MCF 10A (cell line): ENCODE data around the gene COG4. TPM values are rescaled to one million over a fixed set of nuclear protein-coding genes. Genes with fewer than 3 reads are reported as not detected.

Source experiments
- BruUV-seq: library from RNA; stranded (reverse); fragments of 400-500 nt; replicated peaks from 2 replicates; lab custom pipeline; 2021; lab: Mats Ljungman, UMichigan
- CTCF ChIA-PET: fragments of 300-600 bp; sonication (Branson Sonifier 250); formaldehyde crosslinking; extraction: SDS; loops from one replicate; lab custom pipeline; 2021; ENCODE audit warnings: antibody characterized with exemption, inconsistent platforms; lab: Yijun Ruan, JAX
- POLR2A ChIA-PET: fragments of 300-600, 350-650 bp; sonication (Branson Sonifier 250); formaldehyde crosslinking; extraction: SDS; loops from one replicate; lab custom pipeline; 2020; ENCODE audit warnings: antibody characterized with exemption, inconsistent platforms; lab: Yijun Ruan, JAX
- DNase-seq: peaks from one replicate; pipeline ENCODE4 v3.0.0-alpha.2; 2018; ENCODE audit not compliant: unreplicated experiment
- H3K27ac Mint-ChIP-seq: one replicate; pipeline ENCODE4 v1.8.0; 2022; ENCODE audit warnings: mild to moderate bottlenecking, low read depth, mixed read lengths; ENCODE audit not compliant: unreplicated experiment
- H3K27me3 Mint-ChIP-seq: one replicate; pipeline ENCODE4 v1.8.0; 2022; ENCODE audit warnings: mixed read lengths; ENCODE audit not compliant: insufficient read depth, unreplicated experiment
- H3K36me3 Mint-ChIP-seq: one replicate; pipeline ENCODE4 v1.8.0; 2022; ENCODE audit warnings: mild to moderate bottlenecking, moderate library complexity, mixed read lengths; ENCODE audit not compliant: insufficient read depth, unreplicated experiment
- H3K4me1 Mint-ChIP-seq: one replicate; pipeline ENCODE4 v1.8.0; 2022; ENCODE audit warnings: mixed read lengths; ENCODE audit not compliant: insufficient read depth, unreplicated experiment
- H3K4me3 Mint-ChIP-seq: one replicate; pipeline ENCODE4 v1.8.0; 2022; ENCODE audit warnings: mild to moderate bottlenecking, moderate library complexity, mixed read lengths; ENCODE audit not compliant: unreplicated experiment
- H3K9me3 Mint-ChIP-seq: one replicate; pipeline ENCODE4 v1.8.0; 2022; ENCODE audit warnings: mixed read lengths; ENCODE audit not compliant: unreplicated experiment
- intact Hi-C: fragments of 100-400 bp; cut with micrococcal nuclease; formaldehyde crosslinking; loops from 2 replicates; pipeline ENCODE4 v1.14.1; 2022
- total RNA-seq: library from RNA; stranded (reverse); gene quantifications from 2 replicates; pipeline ENCODE4 v1.2.3, GENCODE V29; 2022
- TF ChIP-seq, protein P1 (sequence below): fragments of 200-600 bp; IDR thresholded peaks from one replicate; pipeline ENCODE4 v1.8.0; 2022; ENCODE audit warnings: antibody characterized with exemption, mild to moderate bottlenecking; ENCODE audit not compliant: unreplicated experiment

The COG4 gene
- total RNA-seq, 1 experiment from 2014 or later = 62.2 TPM

DNA sequence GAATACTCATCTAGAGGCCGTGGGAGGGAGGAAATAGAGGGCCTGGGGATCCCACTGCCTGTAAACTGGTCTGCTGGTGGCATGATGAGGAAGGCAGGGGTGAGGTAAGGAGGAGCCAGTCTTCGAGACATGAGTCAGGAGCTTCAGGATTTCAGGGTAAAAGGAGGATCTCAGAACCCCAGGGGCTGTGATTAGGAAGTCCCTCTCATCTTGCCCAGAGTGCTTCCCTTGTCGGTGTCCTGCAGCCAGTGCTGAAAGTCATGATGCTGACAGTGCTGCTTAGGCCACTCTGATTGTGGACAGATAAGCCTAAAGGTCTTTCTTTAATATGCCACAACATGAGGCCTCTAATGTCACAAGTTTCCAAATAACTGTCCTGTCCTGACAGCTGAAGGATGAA is 29.6 kb downstream of the COG4 start:
- peaks cover 6% of the 10 kb centered on the region for H3K4me1 Mint-ChIP-seq
- no TSS peak for BruUV-seq
- H3K27ac Mint-ChIP-seq = no peak overlapping the region
- CTCF ChIA-PET = no interaction called here
- H3K9me3 Mint-ChIP-seq = no peaks in the 10 kb centered on the region
- no peak overlapping the region for H3K4me3 Mint-ChIP-seq
- DNase-seq = no peak
- POLR2A ChIA-PET = interaction anchor here (0.8 to 1.3 kb wide), 4 partner anchors 11 to 147 kb away, joined by 3 to 4 read pairs (median 3); partner anchors contain the start of genes COG4 and DDX19A
- TF ChIP-seq, protein P1, sequence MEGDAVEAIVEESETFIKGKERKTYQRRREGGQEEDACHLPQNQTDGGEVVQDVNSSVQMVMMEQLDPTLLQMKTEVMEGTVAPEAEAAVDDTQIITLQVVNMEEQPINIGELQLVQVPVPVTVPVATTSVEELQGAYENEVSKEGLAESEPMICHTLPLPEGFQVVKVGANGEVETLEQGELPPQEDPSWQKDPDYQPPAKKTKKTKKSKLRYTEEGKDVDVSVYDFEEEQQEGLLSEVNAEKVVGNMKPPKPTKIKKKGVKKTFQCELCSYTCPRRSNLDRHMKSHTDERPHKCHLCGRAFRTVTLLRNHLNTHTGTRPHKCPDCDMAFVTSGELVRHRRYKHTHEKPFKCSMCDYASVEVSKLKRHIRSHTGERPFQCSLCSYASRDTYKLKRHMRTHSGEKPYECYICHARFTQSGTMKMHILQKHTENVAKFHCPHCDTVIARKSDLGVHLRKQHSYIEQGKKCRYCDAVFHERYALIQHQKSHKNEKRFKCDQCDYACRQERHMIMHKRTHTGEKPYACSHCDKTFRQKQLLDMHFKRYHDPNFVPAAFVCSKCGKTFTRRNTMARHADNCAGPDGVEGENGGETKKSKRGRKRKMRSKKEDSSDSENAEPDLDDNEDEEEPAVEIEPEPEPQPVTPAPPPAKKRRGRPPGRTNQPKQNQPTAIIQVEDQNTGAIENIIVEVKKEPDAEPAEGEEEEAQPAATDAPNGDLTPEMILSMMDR = no peak
- peaks cover 69% of the 10 kb centered on the region for H3K36me3 Mint-ChIP-seq
- intact Hi-C loops = no loop called here
- no peaks in the 10 kb centered on the region for H3K27me3 Mint-ChIP-seq

DNA sequence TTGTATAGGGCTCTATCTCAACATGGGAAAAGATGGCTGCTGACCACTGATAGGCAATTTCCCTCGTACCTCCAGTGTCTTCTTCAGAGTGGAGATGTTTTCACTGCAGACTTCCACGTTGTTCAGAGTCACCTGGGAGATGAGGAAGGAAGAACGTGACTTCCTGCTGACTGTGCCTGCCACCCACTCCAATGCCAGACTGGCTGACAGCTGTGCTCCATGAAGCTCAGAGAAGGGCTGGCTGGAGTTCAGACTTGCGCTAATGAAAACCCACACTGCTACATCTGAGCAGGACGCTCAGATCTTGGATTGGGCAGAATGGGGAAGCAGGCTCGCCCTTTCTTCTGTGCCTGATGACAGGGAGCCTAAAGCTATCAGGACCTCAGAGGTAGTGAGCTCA is 33.1 kb downstream of the COG4 start:
- CTCF ChIA-PET = interaction anchor here (0.6 to 1.1 kb wide), 5 partner anchors 19 to 160 kb away, joined by 3 read pairs; no protein-coding TSS in a partner anchor
- no peak overlapping the region for H3K27ac Mint-ChIP-seq
- BruUV-seq = no TSS peak
- peaks cover 67% of the 10 kb centered on the region for H3K36me3 Mint-ChIP-seq
- DNase-seq = no peak
- H3K9me3 Mint-ChIP-seq = no peaks in the 10 kb centered on the region
- no peak overlapping the region for H3K4me3 Mint-ChIP-seq
- intact Hi-C loops = no loop called here
- TF ChIP-seq, protein P1 = no peak
- H3K27me3 Mint-ChIP-seq = no peaks in the 10 kb centered on the region
- peaks cover 6% of the 10 kb centered on the region for H3K4me1 Mint-ChIP-seq
- POLR2A ChIA-PET = interaction anchor here (0.7 to 1.2 kb wide), 2 partner anchors 33 to 144 kb away, joined by 3 read pairs; partner anchors contain the start of genes COG4 and DDX19A

DNA sequence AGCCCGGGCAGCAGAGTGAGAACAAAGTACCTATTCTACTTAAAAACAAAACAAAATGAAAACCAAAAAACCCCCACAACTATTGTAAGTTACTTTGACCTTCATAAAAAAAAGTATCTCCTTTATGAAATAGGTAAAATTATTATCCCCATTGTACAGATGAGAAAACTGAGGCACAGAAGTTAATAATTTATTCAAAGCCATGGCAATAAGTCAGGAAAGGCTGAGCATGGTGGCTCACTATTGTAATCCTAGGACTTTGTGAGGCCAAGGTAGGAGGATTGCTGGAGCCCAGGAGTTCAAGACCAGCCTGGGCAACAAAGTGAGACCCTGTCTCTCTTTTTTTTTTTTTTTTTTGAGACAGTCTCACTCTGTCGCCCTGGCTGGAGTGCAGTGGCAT is 38.5 kb downstream of the COG4 start:
- no peaks in the 10 kb centered on the region for H3K9me3 Mint-ChIP-seq
- H3K27me3 Mint-ChIP-seq = no peaks in the 10 kb centered on the region
- TF ChIP-seq, protein P1 = no peak
- no peak overlapping the region for H3K27ac Mint-ChIP-seq
- no peaks in the 10 kb centered on the region for H3K4me1 Mint-ChIP-seq
- ChIA-PET CTCF (interaction anchor here (0.6 to 0.9 kb wide), 3 partner anchors 14 to 94 kb away, joined by 4 to 10 read pairs (median 5); no protein-coding TSS in a partner anchor), POLR2A (interaction anchor here (1.2 kb wide), 1 partner anchor 107 kb away, joined by 3 read pairs; no protein-coding TSS in a partner anchor)
- intact Hi-C loops = no loop called here
- peaks cover 49% of the 10 kb centered on the region for H3K36me3 Mint-ChIP-seq
- BruUV-seq = no TSS peak
- H3K4me3 Mint-ChIP-seq = no peak overlapping the region
- DNase-seq = no peak

DNA sequence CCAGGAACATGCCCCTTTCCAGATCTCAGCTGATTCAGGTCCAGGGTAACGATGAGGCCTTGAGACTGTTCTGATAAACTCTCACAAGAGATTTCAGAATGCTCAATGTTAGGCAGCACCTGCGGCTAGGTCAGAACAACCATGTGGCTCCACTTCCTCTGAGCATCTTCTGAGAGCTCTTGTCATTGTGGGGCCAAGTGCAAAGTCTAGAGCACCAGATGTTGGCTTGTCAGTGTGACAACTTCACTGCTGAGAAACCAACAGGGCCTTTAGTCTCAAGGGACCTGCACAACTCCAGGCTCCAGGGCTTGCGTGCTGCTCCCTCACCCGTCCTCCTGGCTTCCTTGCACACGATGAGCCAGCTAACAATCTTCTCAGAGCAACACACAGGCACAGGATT is 39.9 kb downstream of the COG4 start:
- BruUV-seq = no TSS peak
- TF ChIP-seq, protein P1 = no peak
- no peak overlapping the region for H3K4me3 Mint-ChIP-seq
- H3K27ac Mint-ChIP-seq = no peak overlapping the region
- DNase-seq = no peak
- ChIA-PET POLR2A (interaction anchor here (0.8 kb wide), 1 partner anchor 102 kb away, joined by 3 read pairs; no protein-coding TSS in a partner anchor), CTCF (no interaction called here)
- no peaks in the 10 kb centered on the region for H3K27me3 Mint-ChIP-seq
- no peaks in the 10 kb centered on the region for H3K4me1 Mint-ChIP-seq
- no peaks in the 10 kb centered on the region for H3K9me3 Mint-ChIP-seq
- H3K36me3 Mint-ChIP-seq = peaks cover 35% of the 10 kb centered on the region
- intact Hi-C loops = no loop called here
